ENCODE data around the gene BIRC6.
A peak's percentile ranks its signal among the peaks of the same experiment; 100 is the strongest.
"Not testable (repeated sequence)": the region's sequence is repeated elsewhere in the genome, so short reads cannot be mapped to it uniquely, and the experiment has no call there.

BIRC6 gene

GRCh38 chr2:32617599-32618189 lies 260.9 kb downstream of the BIRC6 start:
- DNase-seq (ENCODE audit: low read depth, low spot score), result no peak

- DNase-seq (ENCODE audit: low read depth, low spot score), result no peak
These were observed 265.9 kb downstream of the BIRC6 start for GRCh38 chr2:32622570-32623310.

GRCh38 chr2:32623311-32623706 lies 266.5 kb downstream of the BIRC6 start:
- no peak for DNase-seq (ENCODE audit: low read depth, low spot score)

- DNase-seq (ENCODE audit: low read depth, low spot score), result no peak
These were observed 268.0 kb downstream of the BIRC6 start for GRCh38 chr2:32624812-32625211.

- DNase-seq (ENCODE audit: low read depth, low spot score), result no peak
These were observed 269.9 kb downstream of the BIRC6 start for GRCh38 chr2:32626639-32627221.

GRCh38 chr2:32627441-32627813 lies 270.6 kb downstream of the BIRC6 start:
- no peak for DNase-seq (ENCODE audit: low read depth, low spot score)

- DNase-seq (ENCODE audit: low read depth, low spot score), result peak; percentile 88
These were observed 271.2 kb downstream of the BIRC6 start, which contains the start of gene TTC27 for GRCh38 chr2:32627814-32628579. Gene TTC27 (plus strand): TSS chr2:32628050. CDS start chr2:32628293, 243 bp downstream.

GRCh38 chr2:32632089-32632488 lies 275.3 kb downstream of the BIRC6 start:
- DNase-seq (ENCODE audit: low read depth, low spot score), result no peak

- DNase-seq (ENCODE audit: low read depth, low spot score), result no peak
These were observed 276.2 kb downstream of the BIRC6 start for GRCh38 chr2:32633040-32633439.

GRCh38 chr2:32638548-32638947 lies 281.7 kb downstream of the BIRC6 start:
- not testable (repeated sequence) for DNase-seq (ENCODE audit: low read depth, low spot score)

- DNase-seq (ENCODE audit: low read depth, low spot score), result no peak
These were observed 284.4 kb downstream of the BIRC6 start for GRCh38 chr2:32641180-32641579.

- no peak for DNase-seq (ENCODE audit: low read depth, low spot score)
These were observed 290.4 kb downstream of the BIRC6 start for GRCh38 chr2:32647180-32647651.

GRCh38 chr2:32652555-32653209 lies 295.9 kb downstream of the BIRC6 start:
- no peak for DNase-seq (ENCODE audit: low read depth, low spot score)

GRCh38 chr2:32656069-32656468 lies 299.2 kb downstream of the BIRC6 start:
- DNase-seq (ENCODE audit: low read depth, low spot score), result no peak

- DNase-seq (ENCODE audit: low read depth, low spot score), result no peak
These were observed 307.0 kb downstream of the BIRC6 start for GRCh38 chr2:32663864-32664263.

GRCh38 chr2:32666704-32667103 lies 309.9 kb downstream of the BIRC6 start:
- DNase-seq (ENCODE audit: low read depth, low spot score), result no peak

GRCh38 chr2:32668254-32668653 lies 311.4 kb downstream of the BIRC6 start:
- DNase-seq (ENCODE audit: low read depth, low spot score), result no peak
